GM23338 (cell line): ENCODE results near the gene GRIK5.

Experiments used
- CREB1 ChIP-seq: fragments of 250-450 bp; sonication (Bioruptor Pico); IDR thresholded peaks from 2 replicates; pipeline ENCODE4 v1.5.0; 2020; ENCODE audit warnings: low read depth, mild to moderate bottlenecking, moderate library complexity
- CTCF ChIP-seq, 2 experiments: fragments of 200-600 bp in 1 of 2; sonication (generic) in 1 of 2; conservative IDR thresholded peaks; 2 replicates each; pipeline versions ENCODE4 v1.5.1 to v1.6.1; 2016 to 2017; ENCODE audit warnings: antibody characterized with exemption in 2 of 2, low read depth in 2 of 2, mild to moderate bottlenecking in 2 of 2, moderate library complexity in 1 of 2
- EZH2 ChIP-seq: fragments of 200-600 bp; sonication (generic); IDR thresholded peaks from one replicate; pipeline ENCODE4 v1.8.0; 2017; ENCODE audit warnings: antibody characterized with exemption, mild to moderate bottlenecking, low read depth; ENCODE audit not compliant: unreplicated experiment
- POLR2AphosphoS5 ChIP-seq: IDR thresholded peaks from 2 replicates; pipeline ENCODE4 v1.6.1; 2016; ENCODE audit warnings: antibody characterized with exemption, low read depth

GRCh38 chr19:42038666-42039065 lies 31.3 kb downstream of the GRIK5 start:
- TF ChIP-seq EZH2 (no peak), CTCF (conservative IDR thresholded peaks at IDR 0.05; ENCODE audit: low read depth in 2 of 2) (no peak), CREB1 (CRISPR knock-in tag) (no peak), POLR2AphosphoS5 (no peak)
